Measurements from ENCODE around the gene RARG.

GRCh38 chr12:53268630-53269562 lies 36.9 kb upstream of the RARG start:
- TF ChIP-seq POLR2A (IDR thresholded peaks at IDR 0.05) (no peak), CTCF (IDR thresholded peaks at IDR 0.05) (no peak)

Data from heart left ventricle (tissue), 13 donors.